IMR-90 (cell line): ENCODE data around the gene UGGT2. TPM values are rescaled to one million over a fixed set of nuclear protein-coding genes. Genes with fewer than 3 reads are reported as not detected.

Experiments used
- ATAC-seq: fragments of 200-7000 bp; cut with Tn5 transposase; 2 replicates; pipeline ENCODE4 v1.9.1; 2020; ENCODE audit warnings: low read depth, mild to moderate bottlenecking, moderate library complexity
- BruUV-seq: library from RNA; stranded (reverse); fragments of 400-500 nt; replicated peaks from 2 replicates; lab custom pipeline; 2021; lab: Mats Ljungman, UMichigan
- CTCF ChIA-PET: fragments of 300-600 bp; formaldehyde crosslinking; extraction: SDS; loops from one replicate; lab custom pipeline; 2021; ENCODE audit warnings: antibody characterized with exemption; lab: Yijun Ruan, JAX
- POLR2A ChIA-PET: fragments of 300-600 bp; sonication (Branson Sonifier 250); formaldehyde crosslinking; loops from one replicate; lab custom pipeline; 2022; ENCODE audit warnings: antibody characterized with exemption; ENCODE audit not compliant: unreplicated experiment; lab: Charles Lee
- DNase-seq: peaks from one replicate; pipeline ENCODE4 v3.0.0; 2013
- H2AFZ ChIP-seq: replicated peaks from 2 replicates; pipeline ENCODE3; 2013; ENCODE audit warnings: low read length, mild to moderate bottlenecking; ENCODE audit not compliant: poor library complexity
- H2AK5ac ChIP-seq: 2 replicates; pipeline ENCODE4 v1.6.1; 2013; ENCODE audit warnings: low read depth, low read length, inconsistent platforms
- H2AK9ac ChIP-seq: replicated peaks from 2 replicates; pipeline ENCODE3; 2013; ENCODE audit warnings: mild to moderate bottlenecking, low read depth, low read length, moderate library complexity; ENCODE audit not compliant: poor library complexity
- H2BK120ac ChIP-seq: 2 replicates; pipeline ENCODE4 v1.6.1; 2013; ENCODE audit warnings: low read depth, low read length, inconsistent platforms
- H2BK15ac ChIP-seq: 3 replicates; pipeline ENCODE4 v1.6.1; 2013; ENCODE audit warnings: low read depth, low read length, inconsistent platforms
- H2BK20ac ChIP-seq: 2 replicates; pipeline ENCODE4 v1.6.1; 2013; ENCODE audit warnings: low read depth, mild to moderate bottlenecking, inconsistent platforms, low read length, moderate library complexity
- H2BK5ac ChIP-seq: 2 replicates; pipeline ENCODE4 v1.6.1; 2013; ENCODE audit warnings: mild to moderate bottlenecking, low read depth, low read length, inconsistent platforms; ENCODE audit not compliant: poor library complexity, severe bottlenecking
- H3K14ac ChIP-seq: replicated peaks from 2 replicates; pipeline ENCODE4 v1.6.1; 2013; ENCODE audit warnings: low read depth, low read length, inconsistent platforms
- H3K18ac ChIP-seq: 2 replicates; pipeline ENCODE4 v1.6.1; 2013; ENCODE audit warnings: low read depth, low read length, control low read depth
- H3K23ac ChIP-seq: 2 replicates; pipeline ENCODE4 v1.6.1; 2013; ENCODE audit warnings: low read depth, low read length, inconsistent platforms
- H3K27ac ChIP-seq: 2 replicates; pipeline ENCODE4 v1.5.1; 2013; ENCODE audit warnings: mild to moderate bottlenecking, control low read depth, low read length; ENCODE audit not compliant: insufficient read depth
- H3K27me3 ChIP-seq: 2 replicates; pipeline ENCODE4 v1.6.1; 2013; ENCODE audit warnings: low read length; ENCODE audit not compliant: control insufficient read depth, insufficient read depth
- H3K36me3 ChIP-seq: 2 replicates; pipeline ENCODE4 v1.6.1; 2013; ENCODE audit warnings: low read length, mixed read lengths; ENCODE audit not compliant: control insufficient read depth, insufficient read depth
- H3K4ac ChIP-seq: 2 replicates; pipeline ENCODE4 v1.6.1; 2013; ENCODE audit warnings: low read depth, low read length, inconsistent platforms
- H3K4me1 ChIP-seq: 2 replicates; pipeline ENCODE4 v1.6.1; 2013; ENCODE audit warnings: low read length, mixed read lengths; ENCODE audit not compliant: control insufficient read depth, insufficient read depth
- H3K4me2 ChIP-seq: 2 replicates; pipeline ENCODE4 v1.6.1; 2013; ENCODE audit warnings: low read depth, mild to moderate bottlenecking, control low read depth, low read length, moderate library complexity
- H3K4me3 ChIP-seq: 2 replicates; pipeline ENCODE4 v1.5.1; 2013; ENCODE audit warnings: low read depth, mild to moderate bottlenecking, control low read depth, low read length, moderate library complexity; ENCODE audit not compliant: insufficient read depth
- H3K56ac ChIP-seq: 2 replicates; pipeline ENCODE4 v1.6.1; 2013; ENCODE audit warnings: low read length, inconsistent platforms; ENCODE audit not compliant: insufficient read depth; ENCODE audit errors: extremely low read depth
- H3K79me1 ChIP-seq, 2 experiments: 2 replicates each; pipeline ENCODE4 v1.6.1; 2013; ENCODE audit warnings: low read length in 2 of 2, inconsistent platforms in 1 of 2, low read depth in 1 of 2
- H3K9ac ChIP-seq: 2 replicates; pipeline ENCODE4 v1.6.1; 2013; ENCODE audit warnings: low read depth, low read length, control low read depth
- H3K9me1 ChIP-seq: 2 replicates; pipeline ENCODE4 v1.6.1; 2013; ENCODE audit warnings: low read length, inconsistent platforms; ENCODE audit not compliant: insufficient read depth
- H3K9me3 ChIP-seq: 2 replicates; pipeline ENCODE4 v1.6.1; 2013; ENCODE audit warnings: low read length; ENCODE audit not compliant: control insufficient read depth, insufficient read depth
- H4K20me1 ChIP-seq: 2 replicates; pipeline ENCODE4 v1.6.1; 2013; ENCODE audit warnings: low read length, inconsistent platforms; ENCODE audit not compliant: insufficient read depth
- H4K5ac ChIP-seq: 2 replicates; pipeline ENCODE4 v1.6.1; 2013; ENCODE audit warnings: mild to moderate bottlenecking, low read depth, low read length, control low read depth
- H4K8ac ChIP-seq, 2 experiments: 2 replicates each; pipeline ENCODE4 v1.6.1; 2013; ENCODE audit warnings: low read depth in 2 of 2, low read length in 2 of 2, control low read depth in 1 of 2, inconsistent platforms in 1 of 2
- H4K91ac ChIP-seq: 2 replicates; pipeline ENCODE4 v1.6.1; 2013; ENCODE audit warnings: low read depth, low read length, inconsistent platforms; ENCODE audit not compliant: insufficient read depth
- BHLHE40 ChIP-seq: fragments of 150-350 bp; IDR thresholded peaks from 2 replicates; pipeline ENCODE4 v1.6.1; 2016; ENCODE audit warnings: mild to moderate bottlenecking, low read depth, low read length
- CEBPB ChIP-seq: IDR thresholded peaks from 2 replicates; pipeline ENCODE4 v1.6.1; 2012; ENCODE audit warnings: low read depth, low read length, improper control_type of control experiment
- CHD1 ChIP-seq: IDR thresholded peaks from 2 replicates; pipeline ENCODE4 v1.6.1; 2012; ENCODE audit warnings: low read depth, low read length, improper control_type of control experiment
- CTCF ChIP-seq: conservative IDR thresholded peaks from 2 replicates; pipeline ENCODE4 v1.5.1; 2012; ENCODE audit warnings: mild to moderate bottlenecking, low read depth, low read length, improper control_type of control experiment
- ELK1 ChIP-seq: fragments of 150-350 bp; IDR thresholded peaks from 2 replicates; pipeline ENCODE4 v1.6.1; 2016; ENCODE audit warnings: low read depth, mild to moderate bottlenecking, low read length, moderate library complexity, borderline replicate concordance
- FOS ChIP-seq: fragments of 150-350 bp; IDR thresholded peaks from 2 replicates; pipeline ENCODE4 v1.6.1; 2016; ENCODE audit warnings: low read depth, low read length
- MAFK ChIP-seq: IDR thresholded peaks from 2 replicates; pipeline ENCODE4 v1.6.1; 2012; ENCODE audit warnings: low read depth, low read length, improper control_type of control experiment
- MAZ ChIP-seq: IDR thresholded peaks from 2 replicates; pipeline ENCODE4 v1.6.1; 2012; ENCODE audit warnings: low read depth, mild to moderate bottlenecking, low read length, improper control_type of control experiment, moderate library complexity, borderline replicate concordance
- MXI1 ChIP-seq: IDR thresholded peaks from 2 replicates; pipeline ENCODE4 v1.6.1; 2012; ENCODE audit warnings: low read depth, mild to moderate bottlenecking, low read length, moderate library complexity, borderline replicate concordance
- NFE2L2 ChIP-seq: fragments of 150-350 bp; IDR thresholded peaks from 2 replicates; pipeline ENCODE4 v1.6.1; 2016; ENCODE audit warnings: low read depth, mild to moderate bottlenecking, low read length
- POLR2A ChIP-seq: IDR thresholded peaks from 2 replicates; pipeline ENCODE4 v1.6.1; 2012; ENCODE audit warnings: mild to moderate bottlenecking, low read depth, low read length
- RAD21 ChIP-seq: IDR thresholded peaks from 2 replicates; pipeline ENCODE4 v1.6.1; 2012; ENCODE audit warnings: low read length, improper control_type of control experiment
- RCOR1 ChIP-seq: IDR thresholded peaks from 2 replicates; pipeline ENCODE4 v1.6.1; 2012; ENCODE audit warnings: mild to moderate bottlenecking, low read length, improper control_type of control experiment; ENCODE audit not compliant: insufficient replicate concordance
- RFX5 ChIP-seq: IDR thresholded peaks from 2 replicates; pipeline ENCODE4 v1.8.0; 2012; ENCODE audit warnings: low read depth, mild to moderate bottlenecking, low read length, moderate library complexity
- SMC3 ChIP-seq: fragments of 150-350 bp; IDR thresholded peaks from 2 replicates; pipeline ENCODE4 v1.6.1; 2016; ENCODE audit warnings: low read depth, mild to moderate bottlenecking, antibody characterized with exemption, low read length, moderate library complexity
- USF2 ChIP-seq: fragments of 150-350 bp; IDR thresholded peaks from 2 replicates; pipeline ENCODE4 v1.6.1; 2017; ENCODE audit warnings: mild to moderate bottlenecking, antibody characterized with exemption, low read length, low read depth
- dilution Hi-C: fragments of 300-500 bp; cut with HindIII; formaldehyde crosslinking; loops from one replicate; pipeline ENCODE4 v1.14.3; 2018; ENCODE audit warnings: low sequenced_read_pairs; ENCODE audit not compliant: unreplicated experiment
- in situ Hi-C: fragments of 300-500 bp; cut with MboI; formaldehyde crosslinking; loops from 3 replicates; pipeline ENCODE4 v1.14.3; 2019; ENCODE audit warnings: low sequenced_read_pairs, inconsistent platforms, mixed read lengths
- intact Hi-C: fragments of 100-400 bp; cut with micrococcal nuclease; formaldehyde crosslinking; loops from 2 replicates; pipeline ENCODE4 v1.10.0; 2022
- polyA plus RNA-seq, 3 experiments: library from polyadenylated mRNA; depleted of rRNA; stranded (reverse); fragments of >200 nt; gene quantifications; 2 replicates each; pipeline ENCODE4 v1.2.3, GENCODE V29; 2012; ENCODE audit warnings: low replicate concordance in 1 of 3
- total RNA-seq: library from RNA; depleted of rRNA; stranded (reverse); fragments of >200 nt; gene quantifications from 2 replicates; pipeline ENCODE4 v1.2.3, GENCODE V29; 2012

Gene UGGT2
- total and polyA plus RNA-seq, 2 of the 4 experiments (the other 2 are of a cell fraction), result 21.4 to 40.1 TPM

- ChIA-PET POLR2A (no interaction called here), CTCF (interaction anchor here (0.6 to 1.4 kb wide), 2 partner anchors 14 to 15 kb away, joined by 3 to 4 read pairs; no protein-coding TSS in a partner anchor)
- intact Hi-C loops, result no loop called here
- Histone ChIP-seq H2BK20ac (no peak overlapping the region), H3K18ac (no peak overlapping the region), H3K9me1 (0 out of 2 replicates have a peak, but pooled peaks cover 5% of the 10 kb centered on the region), H3K4me2 (no peak overlapping the region), H4K5ac (no peak overlapping the region), H2BK120ac (no peak overlapping the region), H3K9me3 (no peaks in the 10 kb centered on the region), H4K20me1 (0 out of 2 replicates have a peak, but pooled peaks cover 4% of the 10 kb centered on the region), H3K14ac (no peak overlapping the region), H3K27ac (no peak overlapping the region), H4K8ac (no peak overlapping the region), H2AK9ac (no peak overlapping the region), H3K4me3 (no peak overlapping the region), H3K23ac (no peak overlapping the region), H2BK5ac (no peak overlapping the region), H4K91ac (no peak overlapping the region), H3K9ac (no peak overlapping the region), H3K79me1 (peaks cover 11 to 14% of the 10 kb centered on the region in 2 experiments; a peak in 3 of 4 replicates), H2AFZ (no peak overlapping the region), H3K27me3 (no peaks in the 10 kb centered on the region), H3K4me1 (peaks cover 3% of the 10 kb centered on the region; the same call in 1 of the 2 replicates), H3K56ac (no peak overlapping the region), H2AK5ac (no peak overlapping the region), H2BK15ac (no peak overlapping the region), H3K4ac (no peak overlapping the region), H3K36me3 (no peaks in the 10 kb centered on the region; the same call in 1 of the 2 replicates)
- peak; percentile 33; the same call in 1 of the 2 replicates for ATAC-seq
- dilution Hi-C loops, result no loop called here
- BruUV-seq, result no TSS peak
- TF ChIP-seq USF2 (no peak), RCOR1 (no peak), CHD1 (no peak), SMC3 (no peak), BHLHE40 (no peak), ELK1 (no peak), MAZ (no peak), MAFK (no peak), RFX5 (no peak), POLR2A (no peak), NFE2L2 (no peak), CEBPB (no peak), FOS (no peak), RAD21 (no peak), MXI1 (no peak), CTCF (no peak)
- in situ Hi-C loops, result no loop called here
- no peak for DNase-seq
These were observed 49.9 kb downstream of the UGGT2 start for GRCh38 chr13:96003304-96003703.
